Esophagus muscularis mucosa (tissue), 4 donors: ENCODE measurements around the gene CLBA1.

Experiments
- EP300 ChIP-seq: sonication (generic); formaldehyde crosslinking; IDR thresholded peaks from one replicate; pipeline ENCODE4 v1.6.1; 2017; ENCODE audit warnings: antibody characterized with exemption
- POLR2A ChIP-seq: fragments of 450-650 bp; IDR thresholded peaks from one replicate; pipeline ENCODE4 v1.6.1; 2017; ENCODE audit warnings: antibody characterized with exemption, moderate library complexity, mild to moderate bottlenecking, low read depth
- POLR2AphosphoS5 ChIP-seq, 2 donors: sonication (generic); formaldehyde crosslinking; IDR thresholded peaks; one replicate each; pipeline ENCODE4 v1.6.1; 2017; ENCODE audit warnings: antibody characterized with exemption in 2 of 2
- TF ChIP-seq, protein P1 (sequence below), 3 experiments: fragments of 200-600 bp in 2 of 3; fragments of 450-650 bp in 1 of 3; sonication (generic) in 2 of 3; IDR thresholded peaks; one replicate each; pipeline ENCODE4 v1.5.1; 2017 to 2019; ENCODE audit warnings: antibody characterized with exemption in 3 of 3, mild to moderate bottlenecking in 2 of 3, moderate library complexity in 1 of 3

DNA sequence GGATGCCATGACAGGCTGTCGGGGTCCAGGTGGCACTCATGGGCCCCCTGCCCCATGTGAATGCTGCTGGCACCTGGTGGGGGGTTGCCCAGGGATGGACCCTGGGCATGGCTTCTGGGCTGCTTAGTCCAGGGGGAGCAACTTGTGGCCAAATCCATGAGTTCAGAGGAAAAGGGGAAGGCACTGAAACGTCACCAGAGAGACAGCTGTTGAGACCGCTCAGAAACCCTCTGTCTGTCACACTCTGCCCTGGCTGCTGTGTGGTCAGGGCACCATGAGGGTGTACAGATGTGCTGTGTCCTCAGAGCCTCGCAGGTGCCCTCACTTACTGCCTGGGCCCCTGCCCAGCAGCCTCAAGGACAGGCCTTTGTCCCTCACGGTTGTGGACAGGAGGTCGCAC lies 9.4 kb downstream of the CLBA1 start:
- TF ChIP-seq POLR2A, result no peak
- no peak for TF ChIP-seq POLR2AphosphoS5 (IDR thresholded peaks at IDR 0.05)
- TF ChIP-seq, protein P1, sequence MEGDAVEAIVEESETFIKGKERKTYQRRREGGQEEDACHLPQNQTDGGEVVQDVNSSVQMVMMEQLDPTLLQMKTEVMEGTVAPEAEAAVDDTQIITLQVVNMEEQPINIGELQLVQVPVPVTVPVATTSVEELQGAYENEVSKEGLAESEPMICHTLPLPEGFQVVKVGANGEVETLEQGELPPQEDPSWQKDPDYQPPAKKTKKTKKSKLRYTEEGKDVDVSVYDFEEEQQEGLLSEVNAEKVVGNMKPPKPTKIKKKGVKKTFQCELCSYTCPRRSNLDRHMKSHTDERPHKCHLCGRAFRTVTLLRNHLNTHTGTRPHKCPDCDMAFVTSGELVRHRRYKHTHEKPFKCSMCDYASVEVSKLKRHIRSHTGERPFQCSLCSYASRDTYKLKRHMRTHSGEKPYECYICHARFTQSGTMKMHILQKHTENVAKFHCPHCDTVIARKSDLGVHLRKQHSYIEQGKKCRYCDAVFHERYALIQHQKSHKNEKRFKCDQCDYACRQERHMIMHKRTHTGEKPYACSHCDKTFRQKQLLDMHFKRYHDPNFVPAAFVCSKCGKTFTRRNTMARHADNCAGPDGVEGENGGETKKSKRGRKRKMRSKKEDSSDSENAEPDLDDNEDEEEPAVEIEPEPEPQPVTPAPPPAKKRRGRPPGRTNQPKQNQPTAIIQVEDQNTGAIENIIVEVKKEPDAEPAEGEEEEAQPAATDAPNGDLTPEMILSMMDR (IDR thresholded peaks at IDR 0.05), result no peak
- no peak for TF ChIP-seq EP300
